ENCODE results near the gene MSANTD1.

The MSANTD1 gene

DNA sequence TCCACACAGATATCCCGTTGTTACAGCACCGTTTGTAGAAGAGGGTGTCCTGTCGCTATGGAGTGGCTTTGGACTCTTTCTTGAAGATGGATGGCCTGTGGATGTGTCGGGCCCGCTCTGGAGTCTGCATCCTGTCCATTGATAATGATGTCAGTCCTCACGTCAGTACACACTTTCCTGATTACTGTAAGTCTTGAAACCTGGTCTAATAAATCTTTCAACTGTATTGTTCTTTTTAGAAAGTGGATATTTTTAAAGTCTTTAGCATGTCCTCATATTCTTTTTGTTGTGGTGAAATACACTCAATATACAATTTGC is 14.9 kb downstream of the MSANTD1 start:
- DNase-seq (ENCODE audit: low read depth): no peak

DNA sequence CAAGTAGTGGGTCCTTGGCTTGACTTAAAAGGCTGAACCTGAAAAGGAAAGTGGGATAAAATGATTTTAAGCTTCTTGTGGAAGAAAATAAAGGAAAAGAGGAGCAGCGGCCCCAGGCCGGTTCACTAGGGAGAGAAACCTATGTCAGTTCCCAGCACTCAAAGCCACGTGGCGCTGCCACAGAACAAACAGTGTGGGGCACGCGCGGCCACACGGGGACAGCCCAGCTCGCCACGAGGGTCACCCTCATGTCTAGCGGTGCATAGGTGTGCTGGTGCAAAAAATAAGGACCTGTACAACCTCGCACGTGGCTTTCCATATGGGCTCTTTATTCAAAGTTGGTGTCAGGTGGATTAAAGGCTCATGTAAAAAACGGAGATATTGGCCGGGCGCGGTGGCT is 17.1 kb downstream of the MSANTD1 start:
- no peak for DNase-seq (ENCODE audit: low read depth)

DNA sequence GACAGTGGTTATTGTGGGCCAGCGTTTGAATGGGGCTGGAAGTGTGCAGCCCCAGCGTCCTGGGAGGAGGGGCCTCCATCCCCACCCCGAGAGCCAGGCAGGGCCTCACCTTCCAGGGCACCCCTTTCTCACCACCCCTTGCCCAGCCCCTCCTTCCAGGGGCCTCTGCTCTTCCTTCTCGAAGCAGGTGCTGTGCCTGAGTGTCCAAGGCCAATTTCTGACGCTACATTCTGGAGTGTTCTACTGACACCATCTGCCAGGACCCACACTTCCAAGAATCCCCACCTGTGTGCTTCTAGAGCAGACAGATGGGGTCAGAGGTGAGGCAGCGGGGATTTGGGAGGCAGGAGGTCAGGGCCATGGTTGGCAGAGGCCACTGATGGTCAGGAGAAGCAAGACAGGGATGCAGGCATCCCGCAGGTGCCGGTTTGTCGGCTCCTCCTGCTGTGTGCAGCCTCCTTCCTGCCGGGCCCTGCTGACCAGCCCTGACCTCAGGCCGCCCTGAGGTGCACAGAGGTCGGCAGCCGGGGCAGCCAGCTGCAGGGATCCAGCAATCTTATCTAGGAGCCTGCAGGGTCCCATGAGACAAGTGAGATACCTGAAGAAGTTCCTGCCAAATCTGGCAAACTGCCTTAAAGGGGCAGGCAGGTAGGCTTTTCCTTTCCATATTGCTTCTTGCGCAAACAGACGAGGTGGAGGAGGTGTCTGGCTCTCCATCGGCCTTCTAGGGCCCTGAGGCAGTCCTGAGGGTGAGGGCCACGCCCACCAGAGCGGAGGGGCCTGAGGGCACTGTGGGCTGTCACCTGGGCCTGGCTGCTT is 18.8 kb downstream of the MSANTD1 start:
- DNase-seq (ENCODE audit: low read depth): no peak

DNA sequence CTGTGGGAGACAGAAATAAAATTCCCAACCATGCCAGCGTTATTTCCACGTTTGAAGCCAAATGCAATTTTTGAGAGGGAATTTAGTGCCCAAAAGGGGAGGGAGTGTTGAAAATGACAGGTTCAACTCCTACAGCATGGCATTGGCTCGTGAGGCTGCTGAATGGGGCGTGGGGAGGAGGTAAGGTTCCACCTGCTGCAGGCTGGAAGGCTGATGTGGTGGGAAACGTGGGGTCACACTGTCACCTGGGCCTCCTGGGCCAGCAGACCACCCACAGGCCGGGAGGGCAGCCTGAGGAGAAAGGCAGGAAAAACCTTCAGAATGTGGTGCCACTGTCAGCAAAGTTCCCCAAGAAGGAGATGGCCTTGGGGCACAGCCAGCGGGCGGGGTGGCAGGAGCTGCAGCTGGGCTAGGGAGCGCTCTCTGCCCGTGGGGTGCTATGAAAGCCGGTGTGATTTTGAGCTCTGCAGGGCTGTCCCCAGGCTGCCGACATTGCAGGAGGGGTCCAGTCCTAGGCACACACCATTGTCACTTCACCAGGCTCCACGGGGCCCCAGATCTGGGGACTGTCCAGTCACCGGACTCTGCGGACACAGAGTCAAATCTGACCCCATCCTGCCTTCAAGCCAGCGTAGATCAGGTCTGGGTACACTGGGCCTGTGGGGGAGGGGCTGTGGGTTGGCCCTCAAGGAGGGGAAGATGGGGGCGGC is 19.6 kb downstream of the MSANTD1 start:
- no peak for DNase-seq (ENCODE audit: low read depth)

DNA sequence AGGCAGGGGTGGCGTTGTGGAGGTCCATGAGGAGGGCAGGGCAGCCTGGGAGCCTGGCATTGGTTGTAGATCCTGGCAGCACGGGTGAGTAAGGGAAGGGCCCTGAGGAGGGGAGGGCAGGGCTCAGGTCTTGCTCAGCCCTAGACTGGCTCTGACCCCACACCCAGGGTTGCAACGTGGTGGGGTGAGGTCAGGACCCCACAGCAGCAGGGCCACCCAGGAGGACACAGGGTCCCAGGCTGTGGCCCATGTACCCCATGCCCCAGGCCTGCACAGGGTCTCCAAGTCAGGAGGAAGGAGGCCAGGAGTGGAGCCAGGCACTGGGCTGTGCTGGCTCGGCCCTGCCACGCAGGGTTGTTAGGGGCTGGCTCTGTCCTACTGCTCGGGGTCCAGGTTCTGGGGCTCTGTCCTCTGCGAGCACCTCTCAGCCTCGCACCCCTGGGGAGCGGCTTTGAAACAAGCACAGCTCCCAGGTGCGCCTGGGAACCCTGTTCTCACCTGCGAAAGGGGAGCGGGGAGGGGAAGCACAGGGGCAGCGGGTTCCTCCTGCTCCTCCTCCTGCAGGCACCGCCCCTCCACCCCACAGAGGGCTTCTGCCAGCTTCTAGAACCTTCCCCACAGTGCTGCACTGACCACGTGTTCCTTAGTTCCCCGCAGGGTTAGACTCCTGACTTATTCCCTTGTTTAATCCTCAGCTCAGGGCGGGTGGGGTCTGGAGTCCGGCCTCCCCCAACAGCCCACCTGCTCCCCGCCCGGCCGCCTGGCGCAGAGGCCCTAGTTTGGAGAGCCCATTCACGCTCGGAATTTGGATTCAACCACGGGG is 20.4 kb downstream of the MSANTD1 start:
- DNase-seq (ENCODE audit: low read depth): no peak

DNA sequence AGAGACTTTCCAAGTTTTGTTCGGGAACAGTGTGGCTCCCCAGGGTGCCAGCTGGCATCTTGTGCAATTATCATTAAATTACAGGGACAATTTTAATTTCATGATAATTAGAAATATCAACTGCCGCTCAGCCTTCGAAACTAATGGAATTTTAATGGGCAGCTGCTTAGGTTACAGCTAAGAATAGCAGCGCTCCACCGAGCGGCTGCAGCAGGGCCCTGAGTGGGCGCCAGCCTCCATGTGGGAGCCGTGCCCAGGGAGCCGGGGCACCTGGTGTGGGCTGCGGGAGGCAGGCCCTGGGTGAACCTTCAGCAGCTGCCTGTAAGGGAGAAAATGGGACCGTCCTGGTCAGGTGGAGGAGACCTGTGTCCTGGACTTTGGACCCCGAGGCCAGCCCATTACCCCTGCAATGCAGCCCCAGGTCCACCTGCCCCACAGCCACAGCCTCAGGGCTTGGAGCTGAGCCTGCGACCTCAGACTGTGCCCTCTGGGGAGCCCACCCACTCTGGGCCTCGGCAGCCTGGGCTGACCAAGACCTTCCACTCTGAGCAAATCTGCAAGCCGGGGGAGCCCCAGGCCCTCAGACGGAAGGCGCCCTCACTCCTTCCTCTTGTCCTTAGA is 21.1 kb downstream of the MSANTD1 start:
- no peak for DNase-seq (ENCODE audit: low read depth)

DNA sequence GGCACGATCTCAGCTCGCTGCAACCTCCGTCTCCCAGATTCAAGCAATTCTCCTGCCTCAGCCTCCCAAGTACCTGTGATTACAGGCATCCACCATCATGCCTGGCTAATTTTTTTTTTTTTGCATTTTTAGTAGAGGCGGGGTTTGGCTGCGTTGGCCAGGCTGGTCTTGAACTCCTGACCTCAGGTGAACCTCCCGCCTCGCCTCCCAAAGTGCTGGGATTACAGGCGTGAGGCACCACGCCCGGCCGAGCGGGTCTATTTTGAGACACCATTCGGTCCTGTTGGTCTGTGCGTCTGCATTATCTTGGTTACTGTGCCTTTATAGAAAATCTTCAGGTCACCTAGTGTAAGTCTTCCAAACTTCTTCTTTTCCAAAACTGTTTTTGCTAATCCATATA is 22.2 kb downstream of the MSANTD1 start:
- no peak for DNase-seq (ENCODE audit: low read depth)

DNA sequence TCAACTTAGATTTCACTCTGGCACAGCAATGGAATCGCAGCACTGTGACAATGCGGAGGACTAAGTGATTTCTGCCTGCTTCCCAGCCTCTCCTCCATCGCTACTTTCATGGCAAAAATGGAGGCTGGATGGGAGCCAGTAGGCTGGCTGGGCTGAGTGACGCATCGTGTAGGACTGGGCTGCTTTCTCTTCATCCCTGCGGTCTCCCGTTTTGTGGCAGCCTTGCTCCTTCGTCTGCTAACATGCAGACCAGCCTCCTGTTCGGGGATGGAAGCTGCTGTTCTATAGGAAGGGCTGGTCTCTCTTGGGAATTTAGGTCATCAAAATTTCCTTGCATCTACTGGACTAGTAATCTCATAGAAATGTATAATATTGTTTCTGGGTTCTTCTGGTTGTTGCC is 28.0 kb downstream of the MSANTD1 start:
- no peak for DNase-seq (ENCODE audit: low read depth)

DNA sequence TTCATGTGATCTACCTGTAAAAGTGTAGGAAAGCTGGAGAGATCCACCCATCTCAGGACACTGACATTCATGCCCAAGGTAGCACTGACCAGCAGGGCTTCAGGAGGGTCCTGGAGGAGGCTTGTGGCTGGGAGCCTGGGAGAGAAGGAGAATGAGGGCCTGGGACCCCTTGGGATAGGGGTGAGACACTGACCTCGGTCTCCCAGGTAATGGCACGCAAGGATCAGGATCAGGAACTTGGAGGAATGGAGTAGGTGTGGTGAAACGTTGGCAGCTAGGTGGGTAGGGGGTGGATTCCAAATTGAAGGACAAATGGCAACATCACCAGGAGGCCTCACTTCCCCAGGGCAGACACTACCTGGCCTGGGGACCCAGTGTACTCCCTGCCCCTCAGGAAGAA is 31.5 kb downstream of the MSANTD1 start:
- no peak for DNase-seq (ENCODE audit: low read depth)

DNA sequence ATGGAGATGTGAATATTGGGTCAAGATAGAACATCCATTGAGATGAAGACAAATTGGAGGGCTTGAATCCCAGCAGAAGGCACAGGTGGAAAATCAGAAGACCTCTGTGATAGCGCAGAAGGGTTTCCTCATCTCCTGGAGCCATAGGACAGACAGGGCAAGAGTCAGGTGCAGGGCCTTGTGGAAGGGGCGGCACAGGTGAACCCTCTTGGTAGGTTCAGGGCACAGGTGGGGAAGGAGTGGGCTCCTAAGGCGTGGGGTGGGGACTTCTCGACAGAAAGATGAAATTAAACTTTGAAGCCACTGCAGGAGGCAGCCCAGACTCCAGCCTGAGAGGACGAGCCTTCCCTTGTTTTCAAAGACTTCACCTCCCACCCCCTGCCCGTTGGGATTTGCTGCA is 34.5 kb downstream of the MSANTD1 start:
- no peak for DNase-seq (ENCODE audit: low read depth)

DNA sequence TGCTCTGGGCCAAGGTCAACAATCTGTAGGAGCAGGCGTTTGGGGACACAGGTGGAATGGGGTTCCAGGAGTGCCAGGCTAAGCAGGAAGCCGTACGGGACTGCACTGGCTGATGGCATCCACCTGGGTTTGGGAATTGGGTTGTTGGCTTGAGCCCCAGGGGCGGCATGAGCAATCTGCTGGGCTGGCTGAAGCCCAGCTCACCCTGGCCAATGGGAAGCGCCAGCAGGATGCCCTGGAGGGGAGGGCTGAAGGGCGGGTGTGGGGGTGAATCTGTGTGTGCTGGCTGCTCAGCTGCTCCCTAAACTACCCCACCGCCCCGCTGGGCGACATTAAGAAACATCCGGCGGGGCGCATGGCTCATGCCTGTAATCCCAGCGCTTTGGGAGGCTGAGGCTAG is 35.0 kb downstream of the MSANTD1 start:
- no peak for DNase-seq (ENCODE audit: low read depth)

DNA sequence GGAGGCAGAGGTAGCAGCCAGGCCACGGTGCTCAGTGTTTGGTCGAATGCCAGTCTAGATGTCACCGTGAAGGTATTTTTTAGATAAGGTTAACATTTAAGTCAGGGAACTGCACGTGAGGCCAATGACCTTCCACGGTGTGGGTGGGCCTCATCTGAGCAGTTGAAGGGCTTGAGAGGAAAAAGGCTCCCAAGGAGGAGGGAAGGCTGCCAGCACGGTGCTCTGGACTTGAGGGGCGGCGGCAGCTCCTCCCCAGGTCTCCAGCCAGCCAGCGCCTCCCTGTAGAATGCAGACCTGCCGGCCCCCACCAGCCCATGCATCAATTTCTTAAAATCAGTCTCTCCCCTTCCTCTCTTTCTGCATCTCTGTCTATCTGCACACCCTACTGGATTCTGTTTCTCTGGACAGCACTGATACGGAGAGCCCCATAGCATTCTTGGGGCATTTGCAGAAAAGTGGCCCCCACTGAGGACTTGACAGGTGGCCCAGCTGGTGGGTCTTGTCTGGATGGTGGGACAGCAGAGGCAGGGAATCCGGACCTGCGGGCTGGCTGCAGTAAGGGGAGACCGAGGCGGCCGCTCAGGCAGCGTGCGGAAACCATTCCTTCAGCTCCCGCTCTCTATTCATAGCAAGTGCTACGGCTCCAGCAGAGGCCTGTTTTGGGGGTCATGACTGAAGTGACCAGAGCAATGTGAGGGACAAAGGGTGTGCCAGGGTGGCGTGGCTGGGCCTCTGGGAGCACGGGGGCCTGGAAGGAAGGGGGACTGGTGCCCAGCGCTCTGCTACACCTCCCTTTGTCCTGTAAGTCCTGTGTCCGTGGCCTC is 36.0 kb downstream of the MSANTD1 start:
- DNase-seq (ENCODE audit: low read depth): no peak

DNA sequence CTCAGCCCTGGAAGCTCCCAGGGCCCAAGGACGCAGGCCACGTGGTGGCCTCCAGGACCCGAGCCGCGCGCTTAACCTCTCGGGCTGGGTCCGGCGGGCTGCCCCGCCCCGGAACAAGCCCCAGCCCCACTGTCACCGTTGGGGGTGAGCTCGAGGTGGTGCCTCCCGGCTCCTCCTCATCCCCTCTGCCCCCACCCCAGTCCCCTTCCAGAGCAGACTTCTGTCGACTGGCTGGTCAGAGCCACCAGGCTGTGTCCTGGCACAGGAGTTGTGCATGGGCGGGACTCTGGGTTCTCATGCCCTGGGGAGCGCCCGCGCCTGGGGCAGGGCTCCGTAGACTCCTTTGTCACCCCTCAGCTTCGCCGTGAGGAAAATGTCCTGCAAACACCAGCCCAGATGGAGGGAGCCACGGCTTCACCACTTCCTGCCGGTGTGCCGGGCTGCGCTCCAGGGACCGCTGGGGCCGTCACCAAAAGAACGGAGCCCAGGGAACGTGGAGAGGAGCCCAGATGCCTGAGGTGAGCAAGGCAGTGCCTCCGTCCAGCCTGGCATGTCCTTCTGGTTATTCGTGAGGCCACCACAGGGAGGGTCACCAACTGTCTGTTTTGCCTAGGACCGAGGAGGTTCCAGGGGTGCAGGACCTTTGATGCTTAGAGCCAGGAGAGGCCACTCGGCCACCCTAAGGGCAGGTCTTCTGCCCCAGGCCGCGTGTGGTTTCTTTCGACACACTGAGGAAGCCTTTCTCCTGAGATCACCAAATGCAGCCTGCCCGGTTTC is 36.8 kb downstream of the MSANTD1 start:
- DNase-seq (ENCODE audit: low read depth): no peak

DNA sequence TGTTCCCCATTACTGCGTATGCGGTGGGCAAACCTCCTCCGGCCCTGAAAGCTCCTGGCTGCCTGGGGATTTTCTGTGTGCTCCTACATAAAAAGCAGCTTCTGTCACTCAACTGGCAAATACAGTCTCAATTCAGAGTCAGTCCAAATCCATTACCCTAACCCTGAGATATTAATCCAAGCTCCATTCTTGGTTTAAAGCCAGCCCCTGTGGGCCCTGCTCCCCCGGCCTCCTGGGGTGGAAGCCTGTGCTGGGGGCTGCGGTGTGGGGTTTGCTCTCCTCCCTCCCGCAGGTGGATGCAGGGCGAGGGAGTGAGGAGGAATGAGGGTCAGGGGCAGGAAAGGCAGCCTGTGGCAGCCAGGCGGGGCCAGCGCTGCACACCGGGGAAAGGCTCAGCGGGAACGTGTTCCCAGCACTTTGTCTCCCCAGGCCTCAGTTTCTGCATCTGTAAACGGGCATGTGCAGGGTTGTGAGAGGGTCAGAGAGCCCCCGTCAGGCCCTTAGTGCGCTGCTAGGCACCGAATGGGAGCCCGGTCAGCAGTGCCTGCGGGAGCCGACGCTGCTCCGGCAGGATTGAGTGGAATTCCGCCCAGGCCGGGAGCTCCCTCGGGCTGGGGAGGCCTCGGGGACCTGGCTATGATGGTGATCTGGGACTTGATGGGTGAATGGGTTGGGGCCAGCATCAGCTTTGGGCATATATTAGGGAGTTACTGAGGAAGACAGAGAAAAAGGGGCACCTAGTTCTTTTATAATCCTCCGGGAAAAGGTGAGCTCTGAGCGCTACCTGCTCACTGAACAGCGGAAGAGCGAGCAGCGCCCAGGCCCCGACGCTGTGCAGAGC is 37.6 kb downstream of the MSANTD1 start:
- DNase-seq (ENCODE audit: low read depth): no peak

DNA sequence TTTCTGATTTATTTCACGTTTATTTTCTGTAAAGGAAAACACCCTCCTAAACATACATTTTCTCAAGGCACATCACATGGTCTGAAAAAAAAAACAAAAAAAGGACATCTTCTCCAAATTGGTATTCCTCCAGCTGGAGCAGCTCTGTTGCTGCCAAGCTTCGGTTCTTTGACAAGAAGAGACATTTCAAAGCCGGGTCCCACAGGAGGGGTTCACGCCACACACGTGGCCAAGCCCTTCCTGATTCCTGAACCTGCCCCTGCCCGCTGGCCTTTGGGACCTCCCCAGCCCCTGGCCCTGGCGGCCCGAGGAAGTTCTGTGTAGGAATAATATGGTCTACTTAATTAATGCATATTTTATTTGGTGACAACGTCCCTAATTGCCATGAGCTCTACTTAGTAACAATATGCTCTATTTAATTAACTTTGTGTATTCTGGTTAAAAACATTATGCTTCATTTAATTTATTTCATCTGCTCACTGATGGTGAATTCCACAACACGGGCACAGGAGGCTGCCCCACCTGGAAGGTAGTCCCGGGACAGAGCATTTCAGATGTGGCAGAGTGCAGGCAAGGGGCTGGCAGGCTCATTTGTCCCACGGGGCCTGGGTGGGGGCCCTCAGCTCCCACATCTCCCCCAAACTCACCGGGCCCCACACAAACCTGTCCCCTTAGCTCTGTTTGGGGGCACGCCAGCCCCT is 38.5 kb downstream of the MSANTD1 start:
- DNase-seq (ENCODE audit: low read depth): no peak

DNA sequence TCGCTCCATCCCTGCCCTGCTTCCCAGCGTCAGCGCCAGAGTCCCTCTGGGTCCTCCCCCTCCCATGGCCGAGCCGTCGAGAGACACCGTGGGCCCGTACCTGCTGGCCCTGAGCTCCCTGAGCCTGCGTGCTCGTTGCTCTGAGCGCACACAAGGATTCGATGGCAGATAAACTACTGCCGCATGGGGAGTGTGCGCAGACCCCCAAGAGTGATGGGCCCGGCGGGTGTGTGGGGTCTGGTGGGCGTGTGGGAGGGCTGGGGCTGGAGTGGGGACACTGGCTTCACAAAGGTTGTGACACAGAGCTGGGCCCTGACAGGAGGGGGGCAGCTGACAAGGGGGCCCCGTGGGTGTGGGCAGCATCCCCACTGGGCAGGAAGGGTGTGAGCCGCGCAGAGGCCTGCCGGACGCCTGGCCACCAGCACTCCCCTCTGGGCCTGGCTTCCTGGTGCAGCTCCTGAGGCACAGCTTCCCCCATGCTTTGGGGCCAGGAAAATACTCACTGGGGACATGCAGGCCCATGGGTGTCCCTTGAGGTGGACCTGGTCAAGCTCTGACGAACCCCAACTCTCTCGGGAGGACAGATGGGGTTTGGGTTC is 39.1 kb downstream of the MSANTD1 start:
- no peak for DNase-seq (ENCODE audit: low read depth)

DNA sequence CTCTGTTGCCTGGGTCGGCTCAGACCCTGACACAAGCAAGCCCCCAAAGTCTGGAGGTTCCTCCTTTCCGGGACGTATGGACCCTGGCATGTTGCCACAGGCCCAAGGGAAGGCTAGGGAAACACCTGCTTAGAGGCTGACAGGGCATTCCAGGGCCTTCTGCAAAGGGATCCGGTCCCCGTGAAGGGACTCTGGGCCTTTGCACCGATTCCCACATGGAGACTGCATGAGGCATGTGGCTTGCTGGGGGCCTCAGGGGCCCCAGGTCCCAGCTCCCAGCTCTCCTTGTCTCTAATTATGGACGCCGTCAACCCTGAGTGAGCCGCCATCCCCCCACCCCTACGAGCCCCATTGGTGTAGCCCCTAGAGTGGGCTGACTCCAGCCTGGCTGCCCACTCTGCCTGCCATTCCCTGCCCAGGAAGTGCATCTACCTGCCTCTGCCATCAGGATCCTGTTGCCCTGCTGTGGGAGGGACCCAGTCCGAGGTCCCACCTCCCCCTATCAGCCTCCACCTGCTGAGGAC is 39.7 kb downstream of the MSANTD1 start:
- no peak for DNase-seq (ENCODE audit: low read depth)

DNA sequence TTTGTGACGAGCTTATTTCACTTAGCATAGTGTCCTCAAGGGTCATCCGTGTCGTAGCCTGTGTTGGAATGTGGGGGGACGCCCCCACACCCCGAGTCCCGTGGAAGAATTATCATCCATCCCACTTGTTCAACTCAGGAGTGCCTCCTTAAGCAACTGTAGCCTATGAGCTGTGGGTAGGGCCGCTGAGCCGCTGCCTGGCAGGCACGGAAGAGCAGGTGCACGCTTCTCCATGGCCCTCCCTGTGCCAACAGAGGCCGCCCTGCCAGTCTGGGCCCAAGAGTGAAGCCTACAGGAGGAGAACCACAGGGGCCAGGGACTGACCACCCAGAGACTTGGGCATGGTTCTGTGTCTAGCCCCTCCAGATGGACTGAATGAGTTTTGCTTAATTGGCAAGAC is 41.5 kb downstream of the MSANTD1 start:
- DNase-seq (ENCODE audit: low read depth): no peak

DNA sequence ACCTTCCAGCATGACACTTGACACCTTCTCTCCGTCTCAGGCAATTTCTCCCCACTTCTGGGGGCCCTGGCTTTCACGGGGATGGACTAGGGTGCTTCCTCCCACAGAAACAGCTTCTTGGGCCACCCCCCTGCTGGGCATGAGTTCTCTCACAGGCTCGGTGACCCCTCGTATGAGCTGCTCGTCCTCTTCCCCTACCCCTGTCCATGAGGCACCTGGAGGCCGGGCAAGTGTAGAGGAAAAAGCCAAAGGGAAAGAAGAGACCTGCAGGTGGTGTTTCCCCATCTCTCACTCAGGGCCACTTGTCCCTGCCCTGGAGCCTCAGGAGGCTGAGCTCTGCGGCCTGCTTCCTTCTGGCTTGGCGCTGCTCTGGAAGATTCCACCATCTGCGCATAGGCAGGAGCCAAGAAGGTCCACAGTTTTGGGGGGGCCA is 41.9 kb downstream of the MSANTD1 start:
- DNase-seq (ENCODE audit: low read depth): no peak
